ENCODE measurements around the gene KLHL13.

- TF ChIP-seq, protein P1, sequence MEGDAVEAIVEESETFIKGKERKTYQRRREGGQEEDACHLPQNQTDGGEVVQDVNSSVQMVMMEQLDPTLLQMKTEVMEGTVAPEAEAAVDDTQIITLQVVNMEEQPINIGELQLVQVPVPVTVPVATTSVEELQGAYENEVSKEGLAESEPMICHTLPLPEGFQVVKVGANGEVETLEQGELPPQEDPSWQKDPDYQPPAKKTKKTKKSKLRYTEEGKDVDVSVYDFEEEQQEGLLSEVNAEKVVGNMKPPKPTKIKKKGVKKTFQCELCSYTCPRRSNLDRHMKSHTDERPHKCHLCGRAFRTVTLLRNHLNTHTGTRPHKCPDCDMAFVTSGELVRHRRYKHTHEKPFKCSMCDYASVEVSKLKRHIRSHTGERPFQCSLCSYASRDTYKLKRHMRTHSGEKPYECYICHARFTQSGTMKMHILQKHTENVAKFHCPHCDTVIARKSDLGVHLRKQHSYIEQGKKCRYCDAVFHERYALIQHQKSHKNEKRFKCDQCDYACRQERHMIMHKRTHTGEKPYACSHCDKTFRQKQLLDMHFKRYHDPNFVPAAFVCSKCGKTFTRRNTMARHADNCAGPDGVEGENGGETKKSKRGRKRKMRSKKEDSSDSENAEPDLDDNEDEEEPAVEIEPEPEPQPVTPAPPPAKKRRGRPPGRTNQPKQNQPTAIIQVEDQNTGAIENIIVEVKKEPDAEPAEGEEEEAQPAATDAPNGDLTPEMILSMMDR (IDR thresholded peaks at IDR 0.05), result no peak
- TF ChIP-seq POLR2A (IDR thresholded peaks at IDR 0.05), result no peak
Measured at GRCh38 chrX:117959045-117959444, 157.6 kb downstream of the KLHL13 start.

All from right lobe of liver (tissue), 4 donors.